A549 (cell line): ENCODE measurements around the gene MMP15.

Experiments used
- CEBPB ChIP-seq, 2 experiments: fragments of >200 bp in 1 of 2; sonication (Bioruptor Twin) in 1 of 2; formaldehyde crosslinking in 1 of 2; IDR thresholded peaks; 2 replicates each; pipeline ENCODE4 v1.6.1; 2012 to 2016
- FOSL2 ChIP-seq, 2 experiments: fragments of 450-650 bp in 1 of 2; fragments of >200 bp in 1 of 2; sonication (Bioruptor Twin) in 1 of 2; formaldehyde crosslinking; IDR thresholded peaks; 2 replicates each; pipeline versions ENCODE4 v1.5.0 to v1.6.1; 2016 to 2020; ENCODE audit warnings: mild to moderate bottlenecking in 1 of 2, moderate library complexity in 1 of 2
- HES2 ChIP-seq: fragments of >200 bp; sonication (Bioruptor Twin); formaldehyde crosslinking; IDR thresholded peaks from 2 replicates; pipeline ENCODE4 v1.6.1; 2016
- POLR2A ChIP-seq: IDR thresholded peaks from 2 replicates; pipeline ENCODE4 v1.6.1; 2012; ENCODE audit warnings: mild to moderate bottlenecking, low read length
- POLR2AphosphoS2 ChIP-seq: conservative IDR thresholded peaks from 2 replicates; pipeline ENCODE4 v1.6.1; 2012; ENCODE audit warnings: low read length, improper control_type of control experiment, inconsistent platforms
- RAD21 ChIP-seq, 2 experiments: fragments of >200 bp in 1 of 2; sonication (Bioruptor Twin) in 1 of 2; formaldehyde crosslinking in 1 of 2; IDR thresholded peaks in 1 of 2; conservative IDR thresholded peaks in 1 of 2; 2 replicates in 1 of 2; 3 replicates in 1 of 2; pipeline ENCODE4 v1.6.1; 2012 to 2018; ENCODE audit warnings: inconsistent platforms in 1 of 2
- TF ChIP-seq, protein P1 (sequence below): fragments of >200 bp; sonication (Bioruptor Twin); formaldehyde crosslinking; IDR thresholded peaks from 3 replicates; pipeline ENCODE4 v1.5.1; 2016

DNA sequence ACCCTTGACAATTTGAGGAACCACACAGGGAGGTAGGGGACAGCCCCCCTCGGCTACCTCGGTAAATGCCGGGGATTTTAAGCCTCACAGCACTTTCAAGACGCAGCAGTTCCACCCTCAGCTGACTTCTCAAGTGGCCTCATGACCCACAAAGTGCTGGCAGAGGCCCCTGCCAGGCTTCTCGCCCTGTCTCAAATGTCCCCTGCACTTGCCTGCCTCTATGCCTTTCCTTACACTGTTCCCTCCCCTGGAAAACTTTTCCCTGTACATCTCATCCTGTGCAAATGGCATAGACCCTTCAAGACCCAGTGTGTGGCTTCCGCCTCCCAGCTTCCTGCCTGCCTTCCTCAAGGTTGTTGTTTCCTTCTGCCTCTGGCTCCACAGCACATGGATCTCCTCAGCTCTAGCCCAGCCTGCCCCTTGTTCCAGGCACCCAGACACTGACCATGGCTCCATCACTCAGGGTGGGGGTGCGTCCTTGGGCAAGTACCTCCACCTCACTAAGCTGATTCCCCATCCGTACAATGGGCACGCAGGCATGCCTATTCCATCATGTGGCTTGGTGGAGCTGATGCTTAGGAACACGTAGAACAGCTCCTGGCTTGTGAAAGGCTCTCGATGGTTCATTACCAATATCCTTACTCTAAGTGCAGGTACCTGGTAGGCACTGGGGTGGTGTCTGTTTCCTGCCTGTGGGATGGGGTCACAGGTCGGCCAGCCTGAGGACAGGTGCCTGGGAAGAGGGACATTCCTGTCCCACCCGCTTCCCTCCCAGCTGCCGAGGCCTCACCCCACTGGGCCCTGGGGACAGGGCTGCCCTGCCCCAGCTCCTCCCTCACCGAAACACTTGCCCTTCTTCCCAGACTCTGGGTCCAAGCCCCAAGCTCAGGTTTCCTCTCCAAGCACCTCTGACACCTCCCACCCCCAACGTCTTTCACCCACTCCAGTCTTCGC lies 24.0 kb downstream of the MMP15 start:
- TF ChIP-seq FOSL2 (IDR thresholded peaks at IDR 0.05) (no peak), FOSL2 (CRISPR knock-in tag; IDR thresholded peaks at IDR 0.05) (no peak), POLR2A (no peak), POLR2AphosphoS2 (no peak), HES2 (no peak), CEBPB (IDR thresholded peaks at IDR 0.05) (no peak), RAD21 (conservative IDR thresholded peaks at IDR 0.05 in 1 of 2, IDR thresholded peaks at IDR 0.05 in 1 of 2) (no peak)
- TF ChIP-seq, protein P1, sequence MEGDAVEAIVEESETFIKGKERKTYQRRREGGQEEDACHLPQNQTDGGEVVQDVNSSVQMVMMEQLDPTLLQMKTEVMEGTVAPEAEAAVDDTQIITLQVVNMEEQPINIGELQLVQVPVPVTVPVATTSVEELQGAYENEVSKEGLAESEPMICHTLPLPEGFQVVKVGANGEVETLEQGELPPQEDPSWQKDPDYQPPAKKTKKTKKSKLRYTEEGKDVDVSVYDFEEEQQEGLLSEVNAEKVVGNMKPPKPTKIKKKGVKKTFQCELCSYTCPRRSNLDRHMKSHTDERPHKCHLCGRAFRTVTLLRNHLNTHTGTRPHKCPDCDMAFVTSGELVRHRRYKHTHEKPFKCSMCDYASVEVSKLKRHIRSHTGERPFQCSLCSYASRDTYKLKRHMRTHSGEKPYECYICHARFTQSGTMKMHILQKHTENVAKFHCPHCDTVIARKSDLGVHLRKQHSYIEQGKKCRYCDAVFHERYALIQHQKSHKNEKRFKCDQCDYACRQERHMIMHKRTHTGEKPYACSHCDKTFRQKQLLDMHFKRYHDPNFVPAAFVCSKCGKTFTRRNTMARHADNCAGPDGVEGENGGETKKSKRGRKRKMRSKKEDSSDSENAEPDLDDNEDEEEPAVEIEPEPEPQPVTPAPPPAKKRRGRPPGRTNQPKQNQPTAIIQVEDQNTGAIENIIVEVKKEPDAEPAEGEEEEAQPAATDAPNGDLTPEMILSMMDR: no peak
